HFF-Myc (cell line): ENCODE results near the gene ADCY1.

Source experiments
- DNase-seq: peaks from one replicate; pipeline ENCODE4 v3.0.0-alpha.2; 2011; ENCODE audit warnings: low read depth; ENCODE audit errors: extremely low read depth
- H3K4me3 ChIP-seq: replicated peaks from 2 replicates; pipeline ENCODE4 v1.5.1; 2011; ENCODE audit warnings: low read depth, mild to moderate bottlenecking, control low read depth, low read length
- TF ChIP-seq, protein P1 (sequence below): IDR thresholded peaks from 2 replicates; pipeline ENCODE4 v1.5.1; 2012; ENCODE audit warnings: mild to moderate bottlenecking, low read depth, low read length, control low read depth; ENCODE audit errors: missing control alignments

ADCY1 gene

GRCh38 chr7:45691155-45691656 is 117.0 kb downstream of the ADCY1 start:
- TF ChIP-seq, protein P1, sequence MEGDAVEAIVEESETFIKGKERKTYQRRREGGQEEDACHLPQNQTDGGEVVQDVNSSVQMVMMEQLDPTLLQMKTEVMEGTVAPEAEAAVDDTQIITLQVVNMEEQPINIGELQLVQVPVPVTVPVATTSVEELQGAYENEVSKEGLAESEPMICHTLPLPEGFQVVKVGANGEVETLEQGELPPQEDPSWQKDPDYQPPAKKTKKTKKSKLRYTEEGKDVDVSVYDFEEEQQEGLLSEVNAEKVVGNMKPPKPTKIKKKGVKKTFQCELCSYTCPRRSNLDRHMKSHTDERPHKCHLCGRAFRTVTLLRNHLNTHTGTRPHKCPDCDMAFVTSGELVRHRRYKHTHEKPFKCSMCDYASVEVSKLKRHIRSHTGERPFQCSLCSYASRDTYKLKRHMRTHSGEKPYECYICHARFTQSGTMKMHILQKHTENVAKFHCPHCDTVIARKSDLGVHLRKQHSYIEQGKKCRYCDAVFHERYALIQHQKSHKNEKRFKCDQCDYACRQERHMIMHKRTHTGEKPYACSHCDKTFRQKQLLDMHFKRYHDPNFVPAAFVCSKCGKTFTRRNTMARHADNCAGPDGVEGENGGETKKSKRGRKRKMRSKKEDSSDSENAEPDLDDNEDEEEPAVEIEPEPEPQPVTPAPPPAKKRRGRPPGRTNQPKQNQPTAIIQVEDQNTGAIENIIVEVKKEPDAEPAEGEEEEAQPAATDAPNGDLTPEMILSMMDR, result no peak
- no peak for DNase-seq
- no peak overlapping the region for H3K4me3 ChIP-seq

DNA sequence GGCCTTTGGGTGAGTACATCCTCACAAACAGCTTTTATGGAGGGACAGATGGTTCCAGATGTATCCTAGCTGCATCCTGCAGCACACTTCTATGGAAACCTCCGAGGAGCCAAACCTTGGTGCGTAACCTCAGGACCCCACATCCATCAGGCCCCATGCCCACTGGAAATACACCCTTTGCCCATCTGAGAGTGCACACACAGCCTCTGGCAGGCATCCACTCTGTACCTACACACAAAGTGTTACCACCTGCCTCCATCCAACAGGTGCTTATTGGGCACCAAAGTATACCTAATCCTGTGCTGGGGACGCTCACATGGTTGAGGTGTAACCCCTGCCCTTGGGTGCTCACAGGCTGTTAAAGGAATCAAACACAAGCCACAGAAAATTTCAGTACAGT is 117.9 kb downstream of the ADCY1 start:
- TF ChIP-seq, protein P1, result no peak
- no peak overlapping the region for H3K4me3 ChIP-seq

GRCh38 chr7:45695249-45695995 is 121.3 kb downstream of the ADCY1 start:
- no peak overlapping the region for H3K4me3 ChIP-seq
- DNase-seq, result no peak
- TF ChIP-seq, protein P1, result no peak

More for the DNA sequence above, 117.9 kb downstream of the ADCY1 start:
- no peak for DNase-seq

DNA sequence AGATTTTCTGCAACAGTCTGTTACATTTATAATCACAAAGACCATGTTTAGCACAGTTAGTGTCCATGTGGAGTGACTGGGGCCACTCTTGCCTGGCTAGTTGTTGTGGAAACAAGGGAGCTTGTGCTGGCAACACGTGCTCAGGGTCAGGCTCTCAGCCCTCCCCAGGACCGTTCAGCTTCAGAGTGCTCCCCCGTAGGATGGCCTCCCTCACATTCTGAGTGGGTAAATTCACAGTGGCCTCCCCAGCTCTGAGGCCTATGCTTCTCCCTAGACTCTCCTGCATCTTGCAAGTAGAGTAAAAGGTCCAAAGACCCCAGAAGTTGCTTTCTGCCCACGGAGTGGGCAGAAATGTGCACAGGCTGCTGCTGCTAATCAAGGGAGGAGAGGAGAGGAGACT is 122.3 kb downstream of the ADCY1 start:
- H3K4me3 ChIP-seq, result no peak overlapping the region
- DNase-seq, result no peak
- TF ChIP-seq, protein P1, result no peak

DNA sequence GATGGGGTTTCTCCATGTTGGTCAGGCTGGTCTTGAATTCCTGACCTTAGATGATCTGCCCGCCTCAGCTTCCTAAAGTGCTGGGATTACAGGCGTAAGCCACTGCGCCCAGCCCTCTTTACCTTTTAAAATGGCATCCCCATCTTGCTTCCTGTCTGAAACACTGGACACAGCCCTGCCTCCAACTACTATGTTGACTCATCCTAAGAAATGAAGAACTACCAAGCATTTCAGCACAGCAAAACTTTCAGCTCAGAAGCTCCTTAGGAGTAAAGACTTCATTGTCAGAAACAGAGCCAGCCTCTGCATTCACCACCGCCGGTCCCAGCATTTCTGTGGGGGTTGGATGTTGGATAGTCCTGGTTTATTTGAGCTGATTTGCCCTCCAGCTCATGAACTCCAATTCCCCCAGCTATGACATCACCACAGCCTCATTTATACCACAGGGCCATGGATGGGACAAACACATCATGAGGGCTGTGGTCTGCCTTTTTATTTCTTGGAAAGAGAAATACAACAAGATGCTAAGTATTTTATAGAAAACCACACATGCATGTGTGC is 123.5 kb downstream of the ADCY1 start:
- TF ChIP-seq, protein P1, result no peak
- DNase-seq, result no peak
- no peak overlapping the region for H3K4me3 ChIP-seq

DNA sequence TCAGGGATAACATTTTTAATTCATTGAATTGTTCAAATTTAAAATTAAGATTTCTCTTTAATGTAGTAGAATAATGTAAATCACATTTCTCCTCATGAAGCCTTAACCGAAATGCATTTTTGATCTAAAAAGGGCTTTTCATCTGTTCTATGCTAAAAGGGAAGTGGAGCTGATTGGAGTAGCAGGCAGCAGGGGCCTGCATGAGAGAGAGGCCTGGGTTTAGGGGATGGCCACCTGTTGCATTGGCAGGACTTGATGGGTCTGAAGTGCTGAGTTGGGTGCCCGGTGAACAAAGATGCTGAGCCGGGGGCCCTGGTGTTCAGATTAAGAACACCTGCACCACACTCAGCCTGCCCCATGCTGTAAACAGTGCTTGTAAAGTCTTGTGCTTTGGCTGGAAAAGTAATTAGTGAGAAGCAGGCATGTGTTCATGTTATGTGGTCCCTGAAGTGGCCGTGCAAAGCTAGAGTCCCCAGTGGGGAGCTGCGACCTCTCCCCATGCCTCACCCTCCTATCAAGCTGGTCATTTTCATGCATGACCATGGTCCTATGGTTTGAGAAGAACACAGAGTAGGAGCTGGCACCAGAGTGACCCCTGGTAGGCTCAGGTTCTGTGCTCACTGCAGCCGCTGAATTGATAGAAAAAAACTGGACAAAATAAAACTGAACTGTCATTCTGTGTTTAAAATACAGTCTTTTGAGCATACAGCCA is 124.3 kb downstream of the ADCY1 start:
- no peak overlapping the region for H3K4me3 ChIP-seq
- TF ChIP-seq, protein P1, result no peak
- no peak for DNase-seq
